Activated naive CD8-positive, alpha-beta T cell treated with anti-CD3 and anti-CD28 coated beads, Interleukin-2, amount 50 U/mL, for 16 hours (primary cell): Measurements from ENCODE around the gene TNFSF9.
"Not testable (repeated sequence)": the region's sequence is repeated elsewhere in the genome, so short reads cannot be mapped to it uniquely, and the experiment has no call there.

Source experiments
- DNase-seq: peaks from one replicate; pipeline ENCODE4 v3.0.0-alpha.2; 2020; ENCODE audit warnings: low read depth, low spot score

Gene TNFSF9

GRCh38 chr19:6508028-6508771 is 22.6 kb upstream of the TNFSF9 start:
- not testable (repeated sequence) for DNase-seq

GRCh38 chr19:6509118-6509971 is 21.5 kb upstream of the TNFSF9 start:
- DNase-seq: no peak

GRCh38 chr19:6510618-6511017 is 20.2 kb upstream of the TNFSF9 start:
- no peak for DNase-seq

GRCh38 chr19:6514089-6514488 is 16.7 kb upstream of the TNFSF9 start:
- no peak for DNase-seq

- DNase-seq: no peak
Observed at GRCh38 chr19:6514926-6515544, 15.8 kb upstream of the TNFSF9 start.

GRCh38 chr19:6516018-6516658 is 14.7 kb upstream of the TNFSF9 start:
- DNase-seq: peak; percentile 7

- DNase-seq: peak; percentile 89
Observed at GRCh38 chr19:6516659-6517291, 14.1 kb upstream of the TNFSF9 start.

- no peak for DNase-seq
Observed at GRCh38 chr19:6518145-6518911, 12.5 kb upstream of the TNFSF9 start.

- DNase-seq: no peak
Observed at GRCh38 chr19:6519289-6519688, 11.5 kb upstream of the TNFSF9 start.

GRCh38 chr19:6521718-6522646 is 8.8 kb upstream of the TNFSF9 start:
- DNase-seq: no peak

GRCh38 chr19:6522712-6523111 is 8.1 kb upstream of the TNFSF9 start:
- DNase-seq: no peak

- no peak for DNase-seq
Observed at GRCh38 chr19:6524311-6524710, 6.5 kb upstream of the TNFSF9 start.

- no peak for DNase-seq
Observed at GRCh38 chr19:6527893-6528543, 2.8 kb upstream of the TNFSF9 start.

- no peak for DNase-seq
Observed at GRCh38 chr19:6528544-6529121, 2.2 kb upstream of the TNFSF9 start.

GRCh38 chr19:6529351-6529750 is 1.5 kb upstream of the TNFSF9 start:
- DNase-seq: no peak

- DNase-seq: no peak
Observed at GRCh38 chr19:6529937-6530385, 865 bp upstream of the TNFSF9 start.

GRCh38 chr19:6531163-6531955 is 533 bp downstream of the TNFSF9 start:
- DNase-seq: no peak

- no peak for DNase-seq
Observed at GRCh38 chr19:6531956-6532243, 1.1 kb downstream of the TNFSF9 start.
